Measurements from ENCODE around the gene EML4.
"Not testable (repeated sequence)": the region's sequence is repeated elsewhere in the genome, so short reads cannot be mapped to it uniquely, and the experiment has no call there.

The EML4 gene

DNA sequence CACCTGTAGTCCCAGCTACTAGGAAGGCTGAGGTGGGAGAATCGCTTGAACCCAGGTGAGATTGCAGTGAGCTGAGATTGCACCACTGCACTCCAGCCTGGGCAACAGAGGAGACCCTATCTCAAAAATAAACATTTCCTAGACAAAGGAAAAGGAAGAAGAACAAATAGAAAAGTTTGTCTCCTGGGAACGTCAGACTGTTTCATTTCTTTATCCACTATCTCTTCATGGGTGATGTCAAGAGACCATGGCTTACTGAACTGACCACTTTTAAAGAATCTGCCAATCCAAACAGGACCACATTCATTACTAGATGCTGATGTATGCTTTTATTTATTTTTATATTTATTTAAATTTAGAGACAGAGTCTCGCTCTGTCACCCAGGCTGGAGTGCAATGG is 165.1 kb downstream of the EML4 start:
- no peaks in the 10 kb centered on the region for H3K27me3 ChIP-seq (ENCODE audit: insufficient read depth, poor library complexity, severe bottlenecking)
- no peak overlapping the region for H3K27ac ChIP-seq (replicated peaks)
- H3K4me3 ChIP-seq (replicated peaks; ENCODE audit: insufficient read depth, low read length), result no peak overlapping the region
- TF ChIP-seq REST (IDR thresholded peaks at IDR 0.05; ENCODE audit: insufficient replicate concordance, low read depth) (no peak), POLR2AphosphoS5 (IDR thresholded peaks at IDR 0.05; ENCODE audit: low read depth) (no peak), CTCF (IDR thresholded peaks at IDR 0.05; ENCODE audit: insufficient read depth, low read length) (no peak), SPI1 (IDR thresholded peaks at IDR 0.05; ENCODE audit: borderline replicate concordance, low read depth) (no peak), GABPA (IDR thresholded peaks at IDR 0.05; ENCODE audit: low read depth) (no peak)
- DNase-seq (ENCODE audit: low read depth in 1 of 2, low spot score in 1 of 2), result no peak

- not testable (repeated sequence) for H3K4me3 ChIP-seq (replicated peaks; ENCODE audit: insufficient read depth, low read length); H3K27ac ChIP-seq (replicated peaks); DNase-seq (ENCODE audit: low read depth in 1 of 2, low spot score in 1 of 2); H3K27me3 ChIP-seq (ENCODE audit: insufficient read depth, poor library complexity, severe bottlenecking)
Measured at GRCh38 chr2:42334865-42335264, 165.7 kb downstream of the EML4 start.

- Histone ChIP-seq H3K27ac (replicated peaks) (no peak overlapping the region), H3K4me3 (replicated peaks; ENCODE audit: insufficient read depth, low read length) (no peak overlapping the region), H3K27me3 (ENCODE audit: insufficient read depth, poor library complexity, severe bottlenecking) (no peaks in the 10 kb centered on the region)
- DNase-seq (ENCODE audit: low read depth in 1 of 2, low spot score in 1 of 2), result no peak
- TF ChIP-seq GABPA (IDR thresholded peaks at IDR 0.05; ENCODE audit: low read depth), result no peak
- TF ChIP-seq CTCF (IDR thresholded peaks at IDR 0.05; ENCODE audit: insufficient read depth, low read length), result no peak
- TF ChIP-seq POLR2AphosphoS5 (IDR thresholded peaks at IDR 0.05; ENCODE audit: low read depth), result no peak
- no peak for TF ChIP-seq REST (IDR thresholded peaks at IDR 0.05; ENCODE audit: insufficient replicate concordance, low read depth)
- TF ChIP-seq SPI1 (IDR thresholded peaks at IDR 0.05; ENCODE audit: borderline replicate concordance, low read depth), result no peak
Measured at GRCh38 chr2:42335514-42336104, 166.5 kb downstream of the EML4 start.

DNA sequence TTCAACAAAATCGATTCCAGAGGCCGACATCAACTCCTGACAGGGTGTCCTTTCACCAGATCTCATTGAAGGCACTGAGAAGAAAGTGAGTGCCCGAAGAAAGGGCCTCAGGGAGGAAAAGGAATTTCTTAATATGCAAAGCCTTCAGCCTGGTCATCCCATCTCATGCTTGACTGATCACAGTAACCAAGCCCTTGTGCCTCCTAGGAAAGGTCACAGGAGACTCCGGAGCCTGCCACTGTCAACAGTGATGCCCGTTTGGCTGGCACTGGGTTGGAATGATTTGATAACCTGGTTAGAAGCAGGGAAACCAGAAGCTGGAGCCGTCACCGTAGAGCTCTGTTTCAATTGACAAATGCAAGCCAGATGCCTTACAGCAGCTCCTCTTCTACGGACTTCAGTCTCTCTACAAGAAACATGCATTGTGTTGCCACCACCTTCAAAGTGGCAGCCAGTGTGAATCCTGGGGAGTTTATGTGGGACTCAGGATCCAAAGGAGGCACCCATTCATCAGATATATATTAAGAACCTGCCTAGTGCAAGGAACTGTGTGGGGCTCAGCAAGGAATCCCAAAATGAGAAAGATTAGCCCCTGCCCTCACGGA is 167.3 kb downstream of the EML4 start:
- DNase-seq (ENCODE audit: low read depth in 1 of 2, low spot score in 1 of 2), result no peak
- Histone ChIP-seq H3K4me3 (replicated peaks; ENCODE audit: insufficient read depth, low read length) (no peak overlapping the region), H3K27me3 (ENCODE audit: insufficient read depth, poor library complexity, severe bottlenecking) (no peaks in the 10 kb centered on the region), H3K27ac (replicated peaks) (no peak overlapping the region)
- no peak for TF ChIP-seq CTCF (IDR thresholded peaks at IDR 0.05; ENCODE audit: insufficient read depth, low read length)
- TF ChIP-seq SPI1 (IDR thresholded peaks at IDR 0.05; ENCODE audit: borderline replicate concordance, low read depth), result no peak
- TF ChIP-seq GABPA (IDR thresholded peaks at IDR 0.05; ENCODE audit: low read depth), result no peak
- TF ChIP-seq POLR2AphosphoS5 (IDR thresholded peaks at IDR 0.05; ENCODE audit: low read depth), result no peak
- TF ChIP-seq REST (IDR thresholded peaks at IDR 0.05; ENCODE audit: insufficient replicate concordance, low read depth), result no peak
